ENCODE results near the gene HORMAD2. TPM values are rescaled to one million over a fixed set of nuclear protein-coding genes. Genes with fewer than 3 reads are reported as not detected.

The HORMAD2 gene
- total and polyA plus RNA-seq, 2 donors (not counting 1 experiment from before 2014, with no cell fraction given), result not detected

GRCh38 chr22:30041475-30041874 is 38.8 kb upstream of the HORMAD2 start:
- 79% methylated on average over 2 of the region's 2 CpGs for WGBS (ENCODE audit: insufficient coverage)
- H3K9me3 Mint-ChIP-seq (ENCODE audit: insufficient read depth), result no peaks in the 10 kb centered on the region
- no peak for DNase-seq

DNA sequence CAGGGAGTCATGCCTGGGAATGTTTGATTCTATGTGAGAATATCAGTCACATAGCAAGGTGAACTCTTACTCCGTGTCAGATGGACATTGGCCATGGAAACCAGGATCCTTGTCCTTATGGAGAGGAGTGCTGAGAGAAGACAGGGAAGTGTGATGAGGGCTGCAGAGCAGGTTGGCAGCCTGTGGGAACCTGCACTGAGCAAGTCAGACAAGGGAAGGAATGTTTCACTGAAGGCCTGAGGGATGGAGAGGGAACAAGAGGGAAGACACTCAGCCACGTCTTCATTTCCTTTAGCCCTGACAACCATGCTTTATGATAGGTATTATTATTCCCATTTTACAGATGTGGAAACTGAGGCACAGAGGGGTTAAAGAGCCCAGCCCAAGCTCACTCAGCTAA is 38.4 kb upstream of the HORMAD2 start:
- Mint-ChIP-seq H3K27ac (no peak overlapping the region), H3K4me1 (no peaks in the 10 kb centered on the region), H3K27me3 (peaks cover 3% of the 10 kb centered on the region), H3K9me3 (ENCODE audit: insufficient read depth) (no peaks in the 10 kb centered on the region), H3K4me3 (no peak overlapping the region)
- ChIA-PET POLR2A (no interaction called here), CTCF (no interaction called here)
- intact Hi-C loops (cut with micrococcal nuclease), result no loop called here
- H3K4me3 ChIP-seq (ENCODE audit: control extremely low read depth in 1 of 5, extremely low read depth in 1 of 5, insufficient read depth in 1 of 5, low read depth in 2 of 5, low read length in 4 of 5), result no peak overlapping the region
- TF ChIP-seq CTCF (IDR thresholded peaks at IDR 0.05), result no peak
- H4K20me1 ChIP-seq (ENCODE audit: control insufficient read depth, insufficient read depth, low read length, poor library complexity, severe bottlenecking), result no peaks in the 10 kb centered on the region
- H3K36me3 ChIP-seq (replicated peaks in 1 of 2; ENCODE audit: control extremely low read depth in 1 of 2, control insufficient read depth in 1 of 2, extremely low read depth in 1 of 2, insufficient read depth in 2 of 2, low read length in 1 of 2), result no peaks in the 10 kb centered on the region
- peaks cover 0 to 2% of the 10 kb centered on the region in 2 donors for H3K4me1 ChIP-seq (ENCODE audit: control insufficient read depth in 2 of 2, insufficient read depth in 2 of 2, low read length in 2 of 2)
- no peak overlapping the region for H2AFZ ChIP-seq (ENCODE audit: insufficient read depth, low read depth, low read length, poor library complexity, severe bottlenecking)
- no peak overlapping the region for H3K9ac ChIP-seq (ENCODE audit: low read length)
- no peak overlapping the region for H3K27ac ChIP-seq (ENCODE audit: low read length in 2 of 2)
- H3K79me2 ChIP-seq (ENCODE audit: control insufficient read depth, insufficient read depth, low read length), result no peaks in the 10 kb centered on the region
- 92% methylated on average over 1 of the region's 2 CpGs for WGBS (ENCODE audit: insufficient coverage)
- no peak overlapping the region for H3K4me2 ChIP-seq (replicated peaks; ENCODE audit: low read depth, low read length, poor library complexity, severe bottlenecking)
- no peak for ATAC-seq (ENCODE audit: low read depth)
- no peaks in the 10 kb centered on the region for H3K27me3 ChIP-seq (replicated peaks in 1 of 4; ENCODE audit: control extremely low read depth in 1 of 4, control insufficient read depth in 3 of 4, insufficient read depth in 4 of 4, low read length in 3 of 4)
- peaks cover 0 to 5% (median 0%) of the 10 kb centered on the region in 3 donors for H3K9me3 ChIP-seq (ENCODE audit: control extremely low read depth in 1 of 3, control insufficient read depth in 2 of 3, insufficient read depth in 1 of 3, low read length in 2 of 3)
- DNase-seq, result no peak

More at GRCh38 chr22:30041475-30041874, 38.8 kb upstream of the HORMAD2 start:
- no peaks in the 10 kb centered on the region for H3K4me1 ChIP-seq (ENCODE audit: control insufficient read depth in 2 of 2, insufficient read depth in 2 of 2, low read length in 2 of 2)
- Mint-ChIP-seq H3K4me1 (no peaks in the 10 kb centered on the region), H3K27ac (no peak overlapping the region), H3K27me3 (peaks cover 3% of the 10 kb centered on the region), H3K4me3 (no peak overlapping the region)
- no peak overlapping the region for H3K4me2 ChIP-seq (replicated peaks; ENCODE audit: low read depth, low read length, poor library complexity, severe bottlenecking)
- peaks cover 0 to 5% (median 0%) of the 10 kb centered on the region in 3 donors for H3K9me3 ChIP-seq (ENCODE audit: control extremely low read depth in 1 of 3, control insufficient read depth in 2 of 3, insufficient read depth in 1 of 3, low read length in 2 of 3)
- no peak overlapping the region for H3K27ac ChIP-seq (ENCODE audit: low read length in 2 of 2)
- no peaks in the 10 kb centered on the region for H3K27me3 ChIP-seq (replicated peaks in 1 of 4; ENCODE audit: control extremely low read depth in 1 of 4, control insufficient read depth in 3 of 4, insufficient read depth in 4 of 4, low read length in 3 of 4)
- POLR2A ChIA-PET, result no interaction called here
- CTCF ChIA-PET, result no interaction called here
- intact Hi-C loops (cut with micrococcal nuclease), result no loop called here
- H3K36me3 ChIP-seq (replicated peaks in 1 of 2; ENCODE audit: control extremely low read depth in 1 of 2, control insufficient read depth in 1 of 2, extremely low read depth in 1 of 2, insufficient read depth in 2 of 2, low read length in 1 of 2), result no peaks in the 10 kb centered on the region
- no peak for ATAC-seq (ENCODE audit: low read depth)
- H4K20me1 ChIP-seq (ENCODE audit: control insufficient read depth, insufficient read depth, low read length, poor library complexity, severe bottlenecking), result no peaks in the 10 kb centered on the region
- no peaks in the 10 kb centered on the region for H3K79me2 ChIP-seq (ENCODE audit: control insufficient read depth, insufficient read depth, low read length)
- H3K9ac ChIP-seq (ENCODE audit: low read length), result no peak overlapping the region
- TF ChIP-seq EZH2 (IDR thresholded peaks at IDR 0.05; ENCODE audit: borderline replicate concordance, insufficient read depth, low read depth, low read length, poor library complexity, severe bottlenecking), result no peak
- no peak for TF ChIP-seq CTCF (IDR thresholded peaks at IDR 0.05)
- no peak overlapping the region for H2AFZ ChIP-seq (ENCODE audit: insufficient read depth, low read depth, low read length, poor library complexity, severe bottlenecking)
- no peak overlapping the region for H3K4me3 ChIP-seq (ENCODE audit: control extremely low read depth in 1 of 5, extremely low read depth in 1 of 5, insufficient read depth in 1 of 5, low read depth in 2 of 5, low read length in 4 of 5)

Measured in B cell (primary cell).